Bronchial epithelial cell (primary cell): ENCODE data around the gene ANKRD53. TPM values are rescaled to one million over a fixed set of nuclear protein-coding genes. Genes with fewer than 3 reads are reported as not detected.

ENCODE experiments used
- DNase-seq: peaks from one replicate; pipeline ENCODE4 v3.0.0-alpha.2; 2010; ENCODE audit warnings: low read depth
- FAIRE-seq: peaks from 2 replicates; lab custom pipeline; 2011; peaks lifted over from hg19 to GRCh38; lab: Jason Lieb, UNC
- H3K27me3 ChIP-seq: 2 replicates; pipeline ENCODE4 v1.5.1; 2011; ENCODE audit warnings: low read length; ENCODE audit not compliant: control insufficient read depth, insufficient read depth
- H3K36me3 ChIP-seq: 2 replicates; pipeline ENCODE4 v1.5.1; 2011; ENCODE audit warnings: low read length; ENCODE audit not compliant: control insufficient read depth, insufficient read depth
- H3K4me3 ChIP-seq: 2 replicates; pipeline ENCODE4 v1.5.1; 2011; ENCODE audit warnings: mild to moderate bottlenecking, low read depth, low read length, control low read depth
- total RNA-seq: library from RNA; depleted of rRNA; stranded (reverse); fragments of >200 nt; gene quantifications from 2 replicates; pipeline ENCODE4 v1.2.1, GENCODE V29; 2014
- TF ChIP-seq, protein P1 (sequence below): IDR thresholded peaks from 2 replicates; pipeline ENCODE4 v1.5.1; 2011; ENCODE audit warnings: mild to moderate bottlenecking, moderate library complexity, low read length, control low read depth, inconsistent platforms; ENCODE audit not compliant: insufficient read depth, severe bottlenecking

Gene ANKRD53
- total RNA-seq, 1 donor from 2014 or later = not detected

DNA sequence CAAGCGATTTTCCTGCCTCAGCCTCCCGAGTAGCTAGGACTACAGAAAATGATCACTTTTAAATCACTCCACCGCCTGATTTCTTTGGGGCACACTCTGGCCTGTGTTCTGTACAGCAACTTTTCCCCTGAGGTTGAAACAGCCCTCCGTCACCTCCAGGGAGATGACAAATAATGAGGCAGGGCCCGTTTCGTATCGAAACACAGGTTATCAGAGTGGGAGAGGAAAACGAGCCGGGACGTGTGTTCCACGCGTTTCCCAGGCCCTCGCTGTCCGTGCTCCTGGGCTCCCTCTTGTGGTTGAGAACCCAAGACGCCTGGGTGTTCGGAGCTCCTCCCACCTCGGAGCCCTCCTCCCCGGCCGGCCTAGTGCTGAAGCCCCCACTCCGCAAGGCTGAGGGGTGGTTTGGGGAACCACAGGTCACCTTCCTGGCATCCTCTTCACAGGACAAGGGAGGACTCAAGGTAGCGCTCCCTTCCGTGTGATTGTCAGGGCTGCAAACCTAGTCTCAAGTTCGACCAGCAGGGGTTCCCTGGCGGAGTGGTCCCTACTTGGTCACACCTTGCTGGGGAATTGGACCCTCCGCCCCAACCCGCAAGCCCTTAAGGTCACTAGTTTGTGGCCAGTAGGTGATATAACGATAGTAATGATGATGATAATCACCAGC lies 30.0 kb upstream of the ANKRD53 start:
- peak; percentile 63 for DNase-seq
- TF ChIP-seq, protein P1, sequence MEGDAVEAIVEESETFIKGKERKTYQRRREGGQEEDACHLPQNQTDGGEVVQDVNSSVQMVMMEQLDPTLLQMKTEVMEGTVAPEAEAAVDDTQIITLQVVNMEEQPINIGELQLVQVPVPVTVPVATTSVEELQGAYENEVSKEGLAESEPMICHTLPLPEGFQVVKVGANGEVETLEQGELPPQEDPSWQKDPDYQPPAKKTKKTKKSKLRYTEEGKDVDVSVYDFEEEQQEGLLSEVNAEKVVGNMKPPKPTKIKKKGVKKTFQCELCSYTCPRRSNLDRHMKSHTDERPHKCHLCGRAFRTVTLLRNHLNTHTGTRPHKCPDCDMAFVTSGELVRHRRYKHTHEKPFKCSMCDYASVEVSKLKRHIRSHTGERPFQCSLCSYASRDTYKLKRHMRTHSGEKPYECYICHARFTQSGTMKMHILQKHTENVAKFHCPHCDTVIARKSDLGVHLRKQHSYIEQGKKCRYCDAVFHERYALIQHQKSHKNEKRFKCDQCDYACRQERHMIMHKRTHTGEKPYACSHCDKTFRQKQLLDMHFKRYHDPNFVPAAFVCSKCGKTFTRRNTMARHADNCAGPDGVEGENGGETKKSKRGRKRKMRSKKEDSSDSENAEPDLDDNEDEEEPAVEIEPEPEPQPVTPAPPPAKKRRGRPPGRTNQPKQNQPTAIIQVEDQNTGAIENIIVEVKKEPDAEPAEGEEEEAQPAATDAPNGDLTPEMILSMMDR = peak; percentile 96
- FAIRE-seq = no peak

DNA sequence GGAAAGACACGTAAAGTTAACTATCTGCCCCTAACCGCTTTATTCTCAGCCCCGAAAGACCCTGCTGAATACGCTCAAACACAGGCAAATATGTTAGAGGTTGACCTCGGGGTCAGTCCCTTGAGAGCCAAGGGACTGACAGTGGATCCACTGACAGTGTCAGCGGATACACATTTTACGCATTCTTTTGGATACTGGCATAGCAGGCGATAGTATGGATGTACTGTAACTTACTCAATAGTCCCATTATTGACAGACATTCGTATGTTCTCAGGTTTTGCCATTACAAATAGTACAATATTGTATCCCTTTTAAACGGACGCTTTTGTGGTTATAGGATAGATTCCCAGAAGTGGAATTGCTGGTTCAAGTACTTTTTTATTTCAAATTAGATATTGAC lies 29.3 kb upstream of the ANKRD53 start:
- DNase-seq (no peak), FAIRE-seq (no peak)
- TF ChIP-seq, protein P1 = no peak
- H3K4me3 ChIP-seq = no peak overlapping the region
- no peaks in the 10 kb centered on the region for H3K36me3 ChIP-seq
- no peaks in the 10 kb centered on the region for H3K27me3 ChIP-seq

More for the DNA sequence above, 30.0 kb upstream of the ANKRD53 start:
- Histone ChIP-seq H3K36me3 (no peaks in the 10 kb centered on the region), H3K27me3 (no peaks in the 10 kb centered on the region), H3K4me3 (peak overlapping the region; percentile 15)

DNA sequence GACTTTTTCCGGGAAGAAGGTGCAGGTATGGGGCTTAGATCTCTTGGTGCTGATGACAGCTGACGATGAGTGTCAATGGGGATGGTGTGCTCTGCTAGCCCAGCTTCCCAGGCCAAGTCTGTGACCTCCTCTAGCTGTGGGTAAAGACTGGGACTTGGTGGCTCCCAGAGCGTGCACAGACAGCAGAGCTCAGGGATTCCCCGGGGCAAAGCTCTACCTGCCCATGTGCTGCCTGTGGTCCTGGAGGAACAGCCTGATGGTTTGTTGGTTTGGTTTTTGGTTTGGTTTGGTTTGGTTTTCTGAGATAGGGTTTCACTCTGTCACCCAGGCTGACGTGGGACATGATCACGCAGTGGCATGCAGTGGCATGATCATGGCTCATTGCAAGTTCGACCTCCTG lies 23.5 kb upstream of the ANKRD53 start:
- DNase-seq (peak; percentile 13), FAIRE-seq (no peak)
- no peaks in the 10 kb centered on the region for H3K36me3 ChIP-seq
- H3K4me3 ChIP-seq = no peak overlapping the region
- H3K27me3 ChIP-seq = peaks cover 6% of the 10 kb centered on the region
- TF ChIP-seq, protein P1 = no peak

DNA sequence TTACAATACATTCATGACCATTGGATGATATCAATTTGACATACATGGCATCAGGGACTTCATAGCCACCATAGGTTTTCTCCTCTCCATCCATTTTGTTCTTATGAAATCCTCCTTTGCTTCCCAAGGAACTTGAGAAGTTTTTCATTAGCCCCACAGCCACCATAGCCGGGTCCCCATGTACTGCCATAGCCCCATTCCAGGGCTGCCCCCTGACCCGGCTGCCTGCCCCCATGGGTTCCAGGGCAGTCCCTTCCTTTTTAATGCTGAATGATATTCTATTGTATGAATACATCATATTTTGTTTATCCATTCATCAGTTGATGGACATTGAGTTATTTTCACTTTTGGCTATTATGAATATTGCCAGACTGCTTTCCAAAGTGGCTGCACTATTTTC lies 22.3 kb upstream of the ANKRD53 start:
- FAIRE-seq = no peak
- H3K27me3 ChIP-seq = peaks cover 6% of the 10 kb centered on the region
- no peak overlapping the region for H3K4me3 ChIP-seq
- H3K36me3 ChIP-seq = no peaks in the 10 kb centered on the region
- TF ChIP-seq, protein P1 = no peak
- DNase-seq = no peak

DNA sequence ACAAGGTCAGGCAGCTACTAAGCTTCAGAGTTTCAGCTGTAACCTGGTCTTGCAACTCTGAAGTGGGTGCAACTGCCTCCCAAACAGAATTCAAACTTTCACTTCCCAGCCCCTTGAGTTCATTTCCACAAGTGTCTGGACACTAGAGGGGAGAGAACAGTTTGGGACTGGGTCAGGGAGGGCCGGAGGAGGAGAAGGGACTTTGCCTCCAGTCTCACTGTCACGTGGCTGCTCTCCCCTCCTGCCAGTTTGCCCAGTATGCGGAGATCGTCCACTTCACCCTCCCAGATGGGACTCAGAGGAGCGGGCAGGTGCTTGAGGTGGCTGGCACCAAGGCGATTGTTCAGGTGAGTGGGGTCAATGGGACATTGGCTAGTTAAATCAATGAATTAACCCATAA lies 20.6 kb upstream of the ANKRD53 start:
- no peak for FAIRE-seq
- peaks cover 6% of the 10 kb centered on the region for H3K27me3 ChIP-seq
- no peak overlapping the region for H3K4me3 ChIP-seq
- no peak for DNase-seq
- no peaks in the 10 kb centered on the region for H3K36me3 ChIP-seq
- TF ChIP-seq, protein P1 = no peak

DNA sequence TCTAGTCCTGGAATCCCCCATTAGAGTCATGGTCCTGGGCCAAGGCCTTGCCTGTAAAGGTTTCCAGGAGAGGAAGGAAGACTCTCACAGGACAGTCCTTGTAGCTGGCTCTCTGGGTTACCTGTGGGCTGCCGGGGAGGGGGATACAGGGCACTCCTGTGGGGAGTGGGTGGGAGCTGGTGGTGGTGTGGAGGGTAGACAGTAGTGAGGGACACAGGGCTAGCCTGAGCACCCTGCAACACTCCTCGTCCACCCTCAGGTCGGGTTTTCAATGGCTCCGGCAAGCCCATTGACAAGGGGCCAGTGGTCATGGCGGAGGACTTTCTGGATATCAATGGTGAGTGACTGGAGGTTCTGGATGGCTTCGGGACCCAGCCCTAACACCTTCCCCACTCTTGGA lies 19.7 kb upstream of the ANKRD53 start:
- Histone ChIP-seq H3K36me3 (no peaks in the 10 kb centered on the region), H3K4me3 (no peak overlapping the region), H3K27me3 (peaks cover 6% of the 10 kb centered on the region)
- DNase-seq (no peak), FAIRE-seq (no peak)
- TF ChIP-seq, protein P1 = no peak
